CD14-positive monocyte (primary cell): ENCODE data around the gene PNMA1. TPM values are rescaled to one million over a fixed set of nuclear protein-coding genes. Genes with fewer than 3 reads are reported as not detected.
A peak's percentile ranks its signal among the peaks of the same experiment; 100 is the strongest.

Source experiments
- DNase-seq, 3 donors: peaks; one replicate each; pipeline ENCODE4 v3.0.0-alpha.2; 2011 to 2022
- H2AFZ ChIP-seq: 2 replicates; pipeline ENCODE4 v1.6.0; 2012; ENCODE audit warnings: mild to moderate bottlenecking, low read depth, low read length, inconsistent platforms; ENCODE audit not compliant: insufficient read depth, poor library complexity, severe bottlenecking
- H3K27ac ChIP-seq, 2 donors: 1 replicate in 1 of 2; 2 replicates in 1 of 2; pipeline ENCODE4 v1.5.1; 2012 to 2013; ENCODE audit warnings: low read length in 2 of 2, control low read depth in 1 of 2, inconsistent platforms in 1 of 2, low read depth in 1 of 2, mild to moderate bottlenecking in 1 of 2
- H3K27me3 ChIP-seq, 2 donors: one replicate each; pipeline versions ENCODE4 v1.6.0 to v1.6.1; 2011 to 2013; ENCODE audit warnings: low read length in 2 of 2; ENCODE audit not compliant: control insufficient read depth in 2 of 2, insufficient read depth in 2 of 2
- H3K36me3 ChIP-seq, 2 donors: replicated peaks in 1 of 2; 1 replicate in 1 of 2; 2 replicates in 1 of 2; pipeline versions ENCODE4 v1.5.1 to v1.6.1; 2012 to 2013; ENCODE audit warnings: low read length in 2 of 2, control low read depth in 1 of 2, inconsistent platforms in 1 of 2, mild to moderate bottlenecking in 1 of 2; ENCODE audit not compliant: insufficient read depth in 2 of 2, control insufficient read depth in 1 of 2
- H3K4me1 ChIP-seq, 2 donors: 1 replicate in 1 of 2; 2 replicates in 1 of 2; pipeline versions ENCODE4 v1.5.1 to v1.6.1; 2012 to 2013; ENCODE audit warnings: low read length in 2 of 2, control low read depth in 1 of 2, inconsistent platforms in 1 of 2, mild to moderate bottlenecking in 1 of 2, moderate library complexity in 1 of 2; ENCODE audit not compliant: insufficient read depth in 2 of 2, control insufficient read depth in 1 of 2
- H3K4me2 ChIP-seq: replicated peaks from 2 replicates; pipeline ENCODE3; 2012; ENCODE audit warnings: low read length, moderate library complexity, mild to moderate bottlenecking; ENCODE audit not compliant: poor library complexity, severe bottlenecking; ENCODE audit errors: extremely low read depth
- H3K4me3 ChIP-seq, 3 experiments: fragments of 200-600 bp in 1 of 3; sonication (generic) in 1 of 3; replicated peaks in 1 of 3; 1 replicate in 2 of 3; 2 replicates in 1 of 3; pipeline ENCODE4 v1.5.1; 2011 to 2013; ENCODE audit warnings: low read length in 3 of 3, mild to moderate bottlenecking in 3 of 3, control low read depth in 2 of 3, low read depth in 2 of 3, inconsistent platforms in 1 of 3, moderate library complexity in 1 of 3
- H3K79me2 ChIP-seq: 2 replicates; pipeline ENCODE4 v1.6.0; 2012; ENCODE audit warnings: mild to moderate bottlenecking, control low read depth, inconsistent platforms, low read length, moderate library complexity; ENCODE audit not compliant: insufficient read depth
- H3K9ac ChIP-seq: 2 replicates; pipeline ENCODE4 v1.6.0; 2017; ENCODE audit warnings: low read length, mild to moderate bottlenecking; ENCODE audit not compliant: insufficient read depth, poor library complexity, severe bottlenecking
- H3K9me3 ChIP-seq, 2 donors: replicated peaks in 1 of 2; 1 replicate in 1 of 2; 2 replicates in 1 of 2; pipeline versions ENCODE4 v1.5.1 to v1.6.1; 2012 to 2013; ENCODE audit warnings: low read length in 2 of 2, control low read depth in 1 of 2; ENCODE audit not compliant: control insufficient read depth in 1 of 2, insufficient read depth in 1 of 2
- H4K20me1 ChIP-seq: 2 replicates; pipeline ENCODE4 v1.6.0; 2012; ENCODE audit warnings: mild to moderate bottlenecking, low read length, control low read depth, moderate library complexity; ENCODE audit not compliant: insufficient read depth
- H3K27ac Mint-ChIP-seq, 7 donors: one replicate each; pipeline ENCODE4 v1.8.0; 2020; ENCODE audit warnings: mild to moderate bottlenecking in 7 of 7, mixed read lengths in 7 of 7, moderate library complexity in 6 of 7, inconsistent platforms in 2 of 7
- H3K27me3 Mint-ChIP-seq, 3 donors: one replicate each; pipeline ENCODE4 v1.8.0; 2021 to 2022; ENCODE audit warnings: low read depth in 3 of 3, mild to moderate bottlenecking in 3 of 3, mixed read lengths in 3 of 3, moderate library complexity in 3 of 3, inconsistent platforms in 1 of 3
- H3K36me3 Mint-ChIP-seq, 2 donors: one replicate each; pipeline ENCODE4 v1.8.0; 2020; ENCODE audit warnings: mixed read lengths in 2 of 2, inconsistent platforms in 1 of 2, mild to moderate bottlenecking in 1 of 2
- H3K4me1 Mint-ChIP-seq: one replicate; pipeline ENCODE4 v1.8.0; 2020; ENCODE audit warnings: mild to moderate bottlenecking, mixed read lengths
- H3K4me3 Mint-ChIP-seq, 2 donors: one replicate each; pipeline ENCODE4 v1.8.0; 2020; ENCODE audit warnings: mild to moderate bottlenecking in 2 of 2, mixed read lengths in 2 of 2, moderate library complexity in 1 of 2
- H3K9me3 Mint-ChIP-seq, 7 donors: one replicate each; pipeline ENCODE4 v1.8.0; 2020 to 2022; ENCODE audit warnings: mixed read lengths in 7 of 7, mild to moderate bottlenecking in 6 of 7, moderate library complexity in 6 of 7, inconsistent platforms in 2 of 7
- CTCF ChIP-seq: fragments of 200-600 bp; IDR thresholded peaks from one replicate; pipeline ENCODE4 v1.8.0; 2022; ENCODE audit warnings: antibody characterized with exemption, mild to moderate bottlenecking
- WGBS: methylation state at CpG from one replicate; pipeline ENCODE4 v1.1.5; 2013; ENCODE audit warnings: missing lambda C conversion rate; ENCODE audit not compliant: insufficient coverage; 5-methylcytosine and 5-hydroxymethylcytosine counted together
- intact Hi-C, 2 donors: fragments of 100-400 bp; cut with micrococcal nuclease; formaldehyde crosslinking; loops; one replicate each; pipeline versions ENCODE4 v1.15.0 to v1.15.1; 2023
- polyA plus RNA-seq, 3 donors: library from polyadenylated mRNA; depleted of rRNA in 1 of 3; unstranded in 2 of 3; stranded (reverse) in 1 of 3; fragments of 300-500 nt in 2 of 3; fragments of >200 nt in 1 of 3; fragmentation: Illumina TruSeq in 2 of 3; gene quantifications; 1 replicate in 2 of 3; 2 replicates in 1 of 3; pipeline ENCODE4 v1.2.3, GENCODE V29; 2012 to 2021

Gene PNMA1
- polyA plus RNA-seq, 3 donors: 2.4 to 6.4 (median 4.4) TPM

- peaks cover 82 to 90% of the 10 kb centered on the region in 2 donors for H3K4me1 ChIP-seq
- no peak overlapping the region for H2AFZ ChIP-seq
- WGBS: no CpG with 5 or more reads among the region's 13 CpGs
- intact Hi-C loops: loop anchor here in 1 of 2 donors (2.0 kb wide), 1 partner anchor 26 kb away; no protein-coding TSS in a partner anchor
- H3K27me3 ChIP-seq: no peaks in the 10 kb centered on the region
- Mint-ChIP-seq H3K27me3 (peaks cover 0 to 3% (median 0%) of the 10 kb centered on the region in 3 donors), H3K4me1 (peaks cover 83% of the 10 kb centered on the region), H3K9me3 (no peaks in the 10 kb centered on the region), H3K4me3 (peak overlapping the region; percentile 77 to 81), H3K27ac (peak overlapping the region; percentile 96 to 99 (median 98)), H3K36me3 (peaks cover 13 to 21% of the 10 kb centered on the region in 2 donors)
- peaks cover 64% of the 10 kb centered on the region for H4K20me1 ChIP-seq
- peak in 1 of 3 donors; percentile 5 for DNase-seq
- peaks cover 83% of the 10 kb centered on the region for H3K79me2 ChIP-seq
- no peak for TF ChIP-seq CTCF
- no peaks in the 10 kb centered on the region for H3K9me3 ChIP-seq
- peak overlapping the region; percentile 95 for H3K9ac ChIP-seq
- no peaks in the 10 kb centered on the region for H3K36me3 ChIP-seq
- H3K27ac ChIP-seq: peak overlapping the region; percentile 90 to 98
- H3K4me3 ChIP-seq: peak overlapping the region; percentile 23 to 77 (median 25)
- peak overlapping the region; percentile 82 for H3K4me2 ChIP-seq
These were observed 46.7 kb upstream of the PNMA1 start for GRCh38 chr14:73760598-73761586.

- Mint-ChIP-seq H3K9me3 (no peaks in the 10 kb centered on the region), H3K27me3 (peaks cover 0 to 2% (median 0%) of the 10 kb centered on the region in 3 donors), H3K36me3 (peaks cover 16 to 24% of the 10 kb centered on the region in 2 donors), H3K27ac (peak overlapping the region; percentile 96 to 99 (median 98)), H3K4me3 (peak overlapping the region; percentile 77 to 86), H3K4me1 (peaks cover 83% of the 10 kb centered on the region)
- H4K20me1 ChIP-seq: peaks cover 65% of the 10 kb centered on the region
- peak overlapping the region; percentile 95 for H3K9ac ChIP-seq
- peak overlapping the region; percentile 25 to 77 (median 74) for H3K4me3 ChIP-seq
- no peak for TF ChIP-seq CTCF
- H3K79me2 ChIP-seq: peaks cover 84% of the 10 kb centered on the region
- peak overlapping the region; percentile 82 for H3K4me2 ChIP-seq
- no peaks in the 10 kb centered on the region for H3K27me3 ChIP-seq
- H3K36me3 ChIP-seq: no peaks in the 10 kb centered on the region
- H3K4me1 ChIP-seq: peaks cover 82 to 90% of the 10 kb centered on the region in 2 donors
- H2AFZ ChIP-seq: no peak overlapping the region
- 0% methylated on average over 67 of the region's 93 CpGs for WGBS
- peak; percentile 97 to 99 (median 98) for DNase-seq
- H3K9me3 ChIP-seq: no peaks in the 10 kb centered on the region
- peak overlapping the region; percentile 90 to 98 for H3K27ac ChIP-seq
- intact Hi-C loops: loop anchor here in 1 of 2 donors (2.0 kb wide), 1 partner anchor 27 kb away; no protein-coding TSS in a partner anchor
These were observed 45.8 kb upstream of the PNMA1 start for GRCh38 chr14:73759714-73760597.
